HG03469 (cell line): ENCODE data around the gene OR10D3.
"Not testable (repeated sequence)": the region's sequence is repeated elsewhere in the genome, so short reads cannot be mapped to it uniquely, and the experiment has no call there.

Experiments
- ATAC-seq: cut with Tn5 transposase; IDR thresholded peaks from one replicate; pipeline ENCODE4 v1.9.1; 2021; ENCODE audit warnings: mild to moderate bottlenecking, moderate library complexity, moderate number of reproducible peaks; ENCODE audit not compliant: unreplicated experiment

Gene OR10D3

DNA sequence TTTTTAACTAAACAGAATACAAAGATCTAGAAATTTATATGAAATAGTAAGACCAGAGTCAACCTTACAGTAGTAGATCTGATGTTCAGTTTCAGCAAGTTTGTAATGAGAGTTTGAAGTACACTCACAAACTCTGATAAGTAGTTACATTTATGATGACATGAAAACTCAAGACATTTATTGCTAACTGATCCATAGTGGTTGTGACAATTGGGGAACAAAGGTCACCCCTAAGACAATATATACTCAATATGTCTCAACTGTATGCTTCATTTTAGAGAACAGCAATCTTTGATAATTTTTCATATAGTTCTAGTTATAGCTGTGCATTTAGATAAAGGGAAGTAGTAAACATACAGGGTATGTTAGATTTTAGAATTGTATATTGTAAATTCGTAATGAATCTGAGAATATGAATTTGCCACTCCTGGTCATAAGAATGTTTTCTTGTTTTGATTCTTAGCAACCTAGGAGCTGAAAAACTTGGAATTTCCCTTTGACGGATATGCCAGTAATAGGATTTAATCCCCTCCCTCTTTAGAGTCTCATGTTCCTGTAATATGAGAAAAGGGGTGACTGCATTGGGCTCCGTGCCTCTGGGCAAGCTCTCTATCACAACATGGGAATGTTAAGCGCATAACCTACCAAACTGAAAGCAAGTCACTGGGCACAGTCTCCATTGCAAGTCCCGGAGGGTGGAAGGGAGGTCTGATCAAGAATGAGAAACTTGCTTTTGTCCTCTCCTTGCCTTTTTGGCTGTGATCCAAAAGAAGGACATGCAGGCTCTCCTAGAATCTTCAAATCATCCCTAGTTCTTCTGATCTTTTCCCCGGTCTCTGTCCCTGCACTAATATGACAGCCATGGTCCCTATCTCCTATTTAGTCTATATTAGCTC is 11.4 kb downstream of the OR10D3 start:
- ATAC-seq: no peak

DNA sequence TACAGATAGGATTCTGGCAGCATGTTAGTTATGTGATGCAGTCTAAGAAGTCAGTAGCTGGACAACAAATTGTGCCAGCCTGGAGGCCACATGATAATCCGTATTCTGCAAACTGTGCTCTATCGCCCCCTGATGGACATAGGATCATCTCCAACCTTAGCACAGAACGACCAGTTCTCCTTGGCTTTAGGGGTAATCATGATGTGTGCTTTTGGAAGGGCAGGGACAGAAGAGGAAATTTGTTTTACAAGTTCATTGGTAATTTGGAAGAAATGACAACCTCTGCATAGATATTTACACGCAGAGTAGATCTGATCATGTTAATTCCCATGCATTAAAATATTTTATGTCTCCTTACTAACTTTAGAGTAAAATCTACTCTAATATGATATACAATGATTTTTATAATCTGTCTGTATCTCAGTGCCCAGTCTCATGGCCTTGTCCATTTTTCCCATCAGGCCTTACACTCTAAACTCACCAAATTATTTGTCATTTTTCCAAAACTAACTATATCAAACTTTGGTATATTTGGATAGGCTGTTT is 12.1 kb downstream of the OR10D3 start:
- peak; percentile 81 for ATAC-seq

DNA sequence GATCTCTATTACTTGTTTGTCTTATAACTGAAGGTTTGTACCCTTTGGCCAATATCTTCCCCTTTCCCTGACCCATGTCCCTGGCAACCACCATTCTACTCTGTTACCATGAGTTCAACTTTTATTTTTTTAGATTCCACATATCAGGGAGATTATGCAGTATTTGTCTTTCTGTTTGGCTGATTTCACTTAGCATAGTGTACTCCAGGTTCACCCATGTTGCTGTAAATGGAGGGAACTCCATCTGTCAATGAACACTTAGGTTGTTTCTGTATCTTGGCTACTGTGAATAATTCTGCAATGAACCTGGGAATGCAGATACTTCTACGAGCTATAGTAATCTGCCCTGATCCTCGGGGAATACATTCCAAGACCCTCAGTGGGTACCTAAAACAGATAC is 14.9 kb downstream of the OR10D3 start:
- no peak for ATAC-seq

DNA sequence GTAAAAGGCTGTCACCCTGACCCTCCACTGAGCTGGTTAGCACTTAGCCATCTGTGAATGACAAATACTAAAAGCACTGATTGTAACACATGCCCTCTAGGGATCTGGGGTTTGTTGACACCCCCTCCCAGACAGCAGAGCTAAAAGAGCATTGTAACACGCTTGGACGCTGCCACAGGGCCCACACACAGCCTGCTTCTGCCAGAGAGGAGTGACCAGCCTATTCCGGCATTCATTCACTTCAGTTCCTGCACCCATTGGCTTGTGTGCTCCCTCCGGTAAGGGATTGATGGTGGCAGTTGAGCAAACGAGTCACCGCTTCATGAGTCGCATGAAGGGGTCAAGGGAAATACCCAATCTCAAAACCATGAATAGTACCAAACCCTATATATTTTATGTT is 15.8 kb downstream of the OR10D3 start:
- ATAC-seq: no peak

DNA sequence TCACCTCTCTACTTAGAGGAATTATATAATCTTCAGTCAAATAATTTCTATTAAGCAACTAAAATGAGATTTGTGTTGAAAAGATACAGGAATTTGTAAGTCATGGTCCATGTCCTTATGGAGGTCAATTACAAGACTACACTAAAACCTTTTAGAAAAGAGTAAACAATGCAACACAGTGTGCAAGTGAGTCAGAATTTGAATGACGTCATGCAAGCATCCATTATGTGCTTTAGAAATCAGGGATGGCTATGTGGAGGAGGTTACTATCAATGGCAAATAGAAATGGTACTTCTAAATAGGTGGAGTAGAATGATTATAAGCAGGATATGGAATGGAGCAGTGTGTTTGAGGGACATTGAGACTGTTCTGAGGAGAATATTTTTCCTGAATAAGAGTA is 16.6 kb downstream of the OR10D3 start:
- ATAC-seq: no peak

DNA sequence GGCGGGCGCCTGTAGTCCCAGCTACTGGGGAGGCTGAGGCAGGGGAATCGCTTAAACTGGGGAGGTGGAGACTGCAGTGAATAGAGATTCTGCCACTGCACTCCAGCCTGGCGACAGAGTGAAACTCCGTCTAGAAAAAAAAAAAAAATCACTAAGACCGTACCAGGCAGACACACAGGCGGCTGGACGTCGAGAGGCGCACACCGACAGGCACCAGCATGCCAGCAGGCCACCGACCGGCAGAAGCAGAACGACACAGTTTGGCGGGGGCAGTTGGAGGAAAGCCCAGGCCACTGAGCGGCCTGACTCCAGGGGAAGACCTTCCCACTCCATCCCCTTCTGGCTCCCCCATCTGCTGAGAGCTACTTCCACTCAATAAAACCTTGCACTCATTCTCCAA is 17.5 kb downstream of the OR10D3 start:
- no peak for ATAC-seq

DNA sequence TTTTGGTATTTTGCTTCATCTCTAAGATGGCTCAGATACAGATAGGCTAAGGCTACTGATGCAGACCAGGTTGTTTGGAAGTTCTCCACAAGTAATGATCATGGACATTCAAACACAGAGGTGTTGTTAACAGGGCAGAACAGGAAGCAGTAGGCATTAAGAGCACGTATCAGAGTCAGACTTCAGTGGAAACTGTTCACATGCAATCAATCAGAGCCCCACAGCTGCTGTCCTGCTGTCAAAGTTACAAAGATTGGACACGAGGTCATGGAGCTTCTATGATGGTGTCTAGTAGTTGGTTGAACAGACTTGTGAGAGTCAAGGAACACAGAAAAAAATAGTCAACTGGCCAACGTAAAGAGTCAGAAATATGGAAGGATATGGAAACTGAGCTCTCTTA is 19.8 kb downstream of the OR10D3 start:
- ATAC-seq: no peak

DNA sequence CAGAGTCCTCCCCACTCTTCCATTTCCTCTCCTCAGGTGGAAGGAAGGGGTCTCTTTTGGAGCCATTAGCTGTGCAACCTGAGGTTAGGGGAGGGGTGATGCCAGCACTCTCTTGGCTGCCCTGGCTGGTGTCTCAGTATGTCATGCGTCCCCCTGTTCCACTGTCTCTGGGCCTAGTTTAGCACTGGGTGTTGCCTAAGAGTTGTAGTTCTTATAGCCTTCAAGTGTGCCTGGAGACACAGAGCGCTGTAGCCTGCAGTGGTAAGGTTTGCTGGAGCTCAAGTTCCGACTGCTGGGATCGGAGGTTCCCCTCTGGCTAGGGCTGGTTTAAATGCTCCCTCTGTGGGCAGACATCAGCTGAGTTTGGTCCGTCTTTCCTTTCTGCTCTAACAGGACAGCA is 20.9 kb downstream of the OR10D3 start:
- ATAC-seq: no peak

DNA sequence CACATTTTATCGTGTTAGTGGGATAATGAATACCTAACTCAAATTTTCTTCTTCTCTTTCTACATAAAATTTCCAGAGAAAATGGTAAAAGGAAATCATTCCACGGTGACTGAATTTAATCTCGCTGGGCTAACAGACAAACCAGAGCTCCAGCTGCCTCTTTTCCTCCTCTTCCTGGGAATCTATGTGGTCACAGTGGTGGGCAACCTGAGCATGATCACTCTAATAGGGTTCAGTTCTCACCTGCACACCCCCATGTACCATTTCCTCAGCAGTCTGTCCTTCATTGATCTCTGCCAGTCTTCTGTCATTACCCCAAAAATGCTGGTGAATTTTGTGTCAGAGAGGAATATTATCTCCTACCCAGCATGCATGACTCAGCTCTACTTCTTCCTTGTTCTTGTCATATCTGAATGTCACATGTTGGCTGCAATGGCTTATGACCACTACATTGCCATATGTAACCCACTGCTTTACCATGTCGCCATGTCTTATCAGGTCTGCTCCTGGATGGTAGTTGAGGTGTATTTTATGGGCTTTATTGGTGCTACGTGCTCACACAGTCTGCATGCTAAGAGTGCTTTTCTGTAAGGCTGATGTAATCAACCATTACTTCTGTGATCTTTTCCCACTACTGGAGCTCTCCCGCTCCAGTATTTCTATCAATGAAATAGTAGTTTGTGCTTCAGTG is 24.1 kb downstream of the OR10D3 start:
- ATAC-seq: no peak

DNA sequence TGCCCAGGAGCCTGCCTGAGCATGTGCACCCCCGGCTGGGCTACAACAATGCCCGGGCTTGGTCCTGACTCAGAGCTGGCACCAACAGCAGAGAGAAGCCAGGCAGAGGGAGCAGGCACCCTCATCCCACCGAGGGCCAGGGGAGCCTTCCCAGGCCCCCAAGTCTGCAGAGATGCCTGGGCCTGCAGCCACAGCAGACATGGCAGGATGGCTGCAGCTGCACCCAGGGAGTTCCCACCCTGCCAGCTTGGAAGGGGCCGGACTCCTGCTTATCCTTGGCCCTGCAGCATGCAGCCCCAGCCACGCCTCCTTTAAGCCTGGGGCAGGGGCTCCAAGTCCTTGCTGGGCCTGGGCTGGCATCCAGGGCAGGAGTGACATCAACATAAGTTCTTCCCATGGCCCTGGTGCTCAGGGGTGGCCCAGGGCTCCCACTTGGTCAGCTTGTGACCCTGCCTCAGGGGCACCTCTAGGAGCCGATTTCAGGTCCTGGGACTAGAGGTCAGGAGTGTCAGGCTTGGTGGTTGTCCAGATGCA is 26.7 kb downstream of the OR10D3 start:
- ATAC-seq: no peak

DNA sequence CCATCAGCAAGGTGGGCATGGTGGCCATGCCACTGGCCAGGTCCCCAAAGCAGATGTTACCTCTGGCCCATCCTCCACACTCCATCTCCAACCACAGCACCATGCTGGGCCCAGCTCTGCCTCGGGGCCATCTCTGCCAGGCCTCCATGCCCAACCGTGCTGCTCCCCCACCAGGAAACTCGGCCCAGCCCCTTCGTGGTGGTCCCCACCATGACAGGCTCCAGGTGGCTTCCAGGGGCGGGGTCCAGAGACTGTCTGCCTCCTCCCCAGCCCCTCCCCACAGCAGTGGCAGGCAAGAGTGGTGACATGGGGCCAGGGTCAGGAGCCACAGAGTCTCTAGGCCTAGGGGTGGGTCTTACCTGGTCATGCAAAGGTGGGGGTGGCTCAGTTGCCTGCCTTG is 27.3 kb downstream of the OR10D3 start:
- ATAC-seq: no peak

DNA sequence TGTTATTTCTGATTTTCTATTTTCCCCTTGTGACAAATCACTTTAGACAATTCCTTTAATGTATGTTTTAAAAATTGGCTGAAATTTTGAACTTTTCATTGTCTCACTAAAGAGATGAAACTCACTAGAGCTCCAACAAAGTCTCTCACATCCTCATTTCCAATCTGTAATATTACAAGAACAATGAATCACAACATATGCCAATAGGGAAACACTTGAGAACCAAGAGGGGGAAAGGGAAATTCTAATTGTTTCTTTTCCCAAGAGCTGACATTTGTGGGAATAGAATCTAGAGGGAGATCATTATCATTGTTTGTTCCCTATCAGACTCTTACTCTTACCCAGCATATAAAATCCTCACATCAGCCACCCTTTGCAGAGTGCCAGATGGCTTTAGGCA is 28.2 kb downstream of the OR10D3 start:
- no peak for ATAC-seq

DNA sequence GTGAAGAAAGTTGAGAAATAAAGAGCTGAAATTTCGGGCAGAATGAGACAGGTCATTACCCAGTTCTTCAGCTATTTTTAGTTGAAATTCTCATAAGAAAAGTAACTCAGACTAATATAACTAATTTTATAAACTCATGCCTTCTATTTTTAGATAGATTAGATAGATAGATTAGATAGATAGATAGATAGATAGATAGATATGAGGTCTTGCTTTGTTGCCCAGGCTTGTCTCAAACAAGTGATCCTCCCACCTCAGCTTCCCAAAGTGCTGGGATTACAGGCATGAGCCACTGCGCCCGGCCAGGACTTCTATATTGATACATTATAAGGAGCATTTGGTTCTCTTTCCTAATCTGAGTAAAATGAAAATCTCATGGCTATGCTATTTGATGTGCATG is 30.9 kb downstream of the OR10D3 start:
- ATAC-seq: no peak

DNA sequence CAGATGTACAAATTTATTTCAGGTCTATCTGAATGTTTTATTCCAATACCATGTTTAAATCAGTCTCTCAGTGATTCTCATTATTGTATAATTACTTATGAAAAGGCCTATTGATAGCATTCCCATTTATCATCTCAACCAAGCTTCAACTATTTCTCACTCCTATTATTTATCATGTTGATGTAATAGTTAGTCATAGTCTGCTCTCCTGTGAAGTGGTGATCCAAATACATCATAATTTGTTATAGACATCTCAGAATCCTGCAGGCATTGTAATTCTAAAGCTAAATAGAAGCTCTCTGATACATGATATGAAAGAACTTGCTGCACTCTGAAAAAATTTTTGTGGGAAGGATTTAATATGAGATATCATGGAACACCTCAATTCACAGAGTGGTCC is 36.0 kb downstream of the OR10D3 start:
- no peak for ATAC-seq

DNA sequence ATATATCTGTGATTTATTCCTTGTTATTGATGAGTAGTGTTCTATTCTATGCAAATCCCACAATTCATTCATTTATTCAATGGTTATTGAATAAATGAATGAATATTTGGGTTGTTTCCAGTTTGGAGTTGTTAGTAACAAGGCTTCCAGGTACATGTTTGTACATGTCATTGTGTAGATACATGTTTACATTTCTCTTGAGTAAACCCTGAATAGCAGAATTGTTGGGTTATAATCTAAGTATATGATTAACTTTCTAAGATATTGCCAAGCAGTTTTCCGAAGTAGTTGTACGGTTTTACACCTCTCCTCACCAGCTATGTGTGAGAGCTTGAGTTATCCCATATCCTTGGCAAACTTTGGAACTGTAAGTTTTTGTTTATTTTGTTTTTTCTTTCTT is 39.3 kb downstream of the OR10D3 start:
- no peak for ATAC-seq

DNA sequence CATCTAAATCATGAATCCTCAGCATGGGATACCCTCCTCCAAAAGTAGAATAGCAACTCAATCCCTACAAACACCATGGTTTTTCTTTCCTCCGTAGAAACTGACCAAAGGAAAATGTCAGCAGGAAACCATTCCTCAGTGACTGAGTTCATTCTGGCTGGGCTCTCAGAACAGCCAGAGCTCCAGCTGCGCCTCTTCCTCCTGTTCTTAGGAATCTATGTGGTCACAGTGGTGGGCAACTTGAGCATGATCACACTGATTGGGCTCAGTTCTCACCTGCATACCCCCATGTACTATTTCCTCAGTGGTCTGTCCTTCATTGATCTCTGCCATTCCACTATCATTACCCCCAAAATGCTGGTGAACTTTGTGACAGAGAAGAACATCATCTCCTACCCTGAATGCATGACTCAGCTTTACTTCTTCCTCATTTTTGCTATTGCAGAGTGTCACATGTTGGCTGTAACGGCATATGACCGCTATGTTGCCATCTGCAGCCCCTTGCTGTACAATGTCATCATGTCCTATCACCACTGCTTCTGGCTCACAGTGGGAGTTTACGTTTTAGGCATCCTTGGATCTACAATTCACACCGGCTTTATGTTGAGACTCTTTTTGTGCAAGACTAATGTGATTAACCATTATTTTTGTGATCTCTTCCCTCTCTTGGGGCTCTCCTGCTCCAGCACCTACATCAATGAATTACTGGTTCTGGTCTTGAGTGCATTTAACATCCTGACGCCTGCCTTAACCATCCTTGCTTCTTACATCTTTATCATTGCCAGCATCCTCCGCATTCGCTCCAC is 41.7 kb downstream of the OR10D3 start:
- ATAC-seq: not testable (repeated sequence)

DNA sequence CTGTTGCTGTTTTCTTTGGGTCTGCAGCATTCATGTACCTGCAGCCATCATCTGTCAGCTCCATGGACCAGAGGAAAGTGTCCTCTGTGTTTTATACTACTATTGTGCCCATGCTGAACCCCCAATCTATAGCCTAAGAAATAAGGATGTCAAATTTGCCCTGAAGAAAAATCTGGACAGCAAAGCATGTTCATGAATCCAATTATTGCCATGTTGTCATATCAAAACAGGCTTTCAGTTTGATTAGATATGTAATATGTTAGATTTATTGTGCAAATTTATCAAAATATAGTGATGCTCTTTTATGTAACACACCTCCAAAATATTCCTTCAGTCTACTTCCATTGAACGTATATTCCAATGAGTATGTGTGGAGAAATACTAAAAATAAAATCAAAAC is 42.3 kb downstream of the OR10D3 start:
- no peak for ATAC-seq

DNA sequence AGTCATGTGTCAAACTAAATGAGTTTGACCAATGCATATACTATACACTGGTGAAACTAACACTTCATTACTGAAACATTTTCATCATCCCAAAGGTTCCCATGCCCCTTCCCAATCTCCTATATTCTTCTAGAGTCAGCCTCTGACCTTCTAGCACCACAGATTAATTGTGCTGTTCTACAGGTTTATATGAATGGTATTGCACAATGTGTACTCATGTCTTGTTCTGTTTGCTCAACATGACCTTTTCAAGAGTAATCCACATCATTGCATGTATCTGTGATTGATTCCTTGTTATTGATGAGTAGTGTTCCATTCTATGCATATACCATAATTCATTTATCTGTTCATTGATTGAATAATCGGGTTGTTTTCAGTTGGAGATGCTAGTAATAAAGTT is 50.2 kb downstream of the OR10D3 start:
- ATAC-seq: no peak
